DMS153 treated with DMSO at 0.1 percent for 48 hours (cell line): ENCODE data around the gene CBFB.
"Not testable (repeated sequence)": the region's sequence is repeated elsewhere in the genome, so short reads cannot be mapped to it uniquely, and the experiment has no call there.

Experiments
- DNase-seq: peaks from one replicate; lab custom pipeline; 2025; ENCODE audit not compliant: unreplicated experiment; lab: John Stamatoyannopoulos, UW

Gene CBFB

GRCh38 chr16:67122799-67123198 lies 93.8 kb downstream of the CBFB start:
- DNase-seq: not testable (repeated sequence)

GRCh38 chr16:67128417-67128816 lies 99.5 kb downstream of the CBFB start:
- DNase-seq: no peak

GRCh38 chr16:67128887-67129286 lies 99.9 kb downstream of the CBFB start:
- no peak for DNase-seq

- DNase-seq: no peak
These were observed 100.5 kb downstream of the CBFB start for GRCh38 chr16:67129422-67129821.

DNA sequence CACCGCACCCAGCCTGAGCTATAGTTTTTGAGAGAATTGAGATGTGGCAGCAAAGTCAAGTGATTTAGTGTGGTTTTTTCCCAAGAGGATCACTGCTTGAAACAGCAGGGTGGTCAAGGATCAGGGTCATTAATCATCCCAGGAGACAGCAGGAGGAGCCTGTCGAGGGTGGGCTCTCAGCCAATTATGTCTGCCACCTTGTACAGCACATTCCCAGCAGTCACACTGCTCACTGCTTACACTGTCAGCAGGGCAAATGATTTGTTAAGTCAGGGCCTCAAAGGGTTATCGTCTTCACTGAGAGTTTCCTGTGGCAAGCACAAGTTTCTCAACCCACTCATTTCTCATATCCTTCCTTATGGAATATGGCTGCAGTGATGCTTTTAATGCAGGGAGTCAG lies 108.7 kb downstream of the CBFB start:
- no peak for DNase-seq

DNA sequence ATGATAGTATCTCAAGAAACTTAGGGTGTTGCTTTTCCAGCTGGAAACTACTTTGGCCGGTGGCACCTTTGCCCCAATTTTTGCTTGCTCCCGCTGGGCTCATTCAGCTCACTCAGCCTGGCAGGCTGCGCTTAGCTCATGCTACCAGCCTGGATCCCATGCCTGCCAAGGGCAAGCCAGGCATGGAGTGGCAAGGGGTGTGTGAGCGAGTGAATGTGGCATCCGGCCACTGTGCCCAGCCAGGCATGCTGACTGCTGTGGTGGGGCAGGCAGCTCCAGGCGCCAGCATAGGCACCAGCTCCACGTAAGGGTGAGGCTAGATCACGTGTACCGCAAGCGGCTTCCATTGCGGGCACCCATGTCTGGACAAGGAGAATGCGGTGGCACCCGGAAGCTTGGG lies 112.4 kb downstream of the CBFB start:
- DNase-seq: no peak

GRCh38 chr16:67142342-67142741 lies 113.4 kb downstream of the CBFB start:
- no peak for DNase-seq

DNA sequence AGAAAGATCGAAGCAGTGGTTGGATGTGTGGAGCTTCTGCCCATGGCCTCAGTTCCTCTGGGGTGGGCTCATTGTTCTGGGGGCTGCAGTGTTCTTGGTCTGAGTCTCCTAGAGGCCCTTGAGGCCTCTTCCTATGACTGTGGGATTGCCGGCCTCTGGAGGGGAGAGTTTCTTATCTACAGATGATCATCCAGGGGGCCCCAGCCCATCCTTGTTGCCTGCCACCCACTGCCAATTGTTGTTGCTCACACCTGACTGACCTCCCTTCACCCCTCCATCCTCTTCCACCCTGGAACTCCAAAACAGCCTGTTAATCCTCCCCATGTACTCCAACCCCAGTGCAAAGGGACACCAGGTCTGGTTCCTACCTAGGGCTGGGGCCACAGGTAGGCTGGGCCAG lies 116.0 kb downstream of the CBFB start:
- DNase-seq: no peak

GRCh38 chr16:67145746-67146145 lies 116.8 kb downstream of the CBFB start:
- no peak for DNase-seq

DNA sequence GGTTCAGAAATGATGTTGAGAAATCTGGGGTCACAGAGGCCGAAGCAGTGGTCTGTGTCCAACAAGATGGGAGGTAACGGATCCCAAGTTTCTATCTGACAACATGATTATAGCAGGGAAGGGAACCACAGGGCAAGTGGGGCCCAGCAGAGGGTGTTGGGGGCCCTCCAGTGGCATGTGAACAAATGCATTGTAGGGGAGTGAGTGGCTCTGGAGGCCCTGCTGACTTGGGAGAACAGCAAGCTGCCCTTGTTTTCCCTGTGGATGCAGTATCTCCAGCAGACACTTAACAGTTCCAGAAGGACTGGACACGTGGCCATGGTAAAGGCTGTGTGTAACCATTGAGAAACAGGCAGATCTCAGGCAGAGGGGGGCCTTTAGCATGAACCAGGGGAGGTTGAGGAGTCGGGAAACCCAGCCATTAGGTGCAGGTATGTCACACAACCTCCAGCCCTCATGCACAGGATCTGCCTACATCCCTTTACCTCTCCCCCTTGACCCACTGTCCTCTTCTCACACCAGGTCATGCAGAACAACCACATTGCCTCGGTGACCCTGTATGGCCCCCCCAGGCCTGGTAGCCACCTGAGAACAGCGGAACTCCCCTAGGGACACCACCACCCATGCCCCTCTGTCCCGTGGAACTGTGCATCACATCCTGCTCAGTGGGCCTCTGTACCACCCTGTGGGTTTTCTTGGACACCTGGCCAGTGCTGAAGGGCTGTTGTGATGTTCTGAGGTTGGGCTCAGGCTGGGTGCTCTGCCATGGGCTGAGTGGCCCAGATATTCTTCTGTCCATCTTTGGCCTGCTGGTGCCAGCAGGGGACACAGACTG lies 117.8 kb downstream of the CBFB start:
- no peak for DNase-seq

DNA sequence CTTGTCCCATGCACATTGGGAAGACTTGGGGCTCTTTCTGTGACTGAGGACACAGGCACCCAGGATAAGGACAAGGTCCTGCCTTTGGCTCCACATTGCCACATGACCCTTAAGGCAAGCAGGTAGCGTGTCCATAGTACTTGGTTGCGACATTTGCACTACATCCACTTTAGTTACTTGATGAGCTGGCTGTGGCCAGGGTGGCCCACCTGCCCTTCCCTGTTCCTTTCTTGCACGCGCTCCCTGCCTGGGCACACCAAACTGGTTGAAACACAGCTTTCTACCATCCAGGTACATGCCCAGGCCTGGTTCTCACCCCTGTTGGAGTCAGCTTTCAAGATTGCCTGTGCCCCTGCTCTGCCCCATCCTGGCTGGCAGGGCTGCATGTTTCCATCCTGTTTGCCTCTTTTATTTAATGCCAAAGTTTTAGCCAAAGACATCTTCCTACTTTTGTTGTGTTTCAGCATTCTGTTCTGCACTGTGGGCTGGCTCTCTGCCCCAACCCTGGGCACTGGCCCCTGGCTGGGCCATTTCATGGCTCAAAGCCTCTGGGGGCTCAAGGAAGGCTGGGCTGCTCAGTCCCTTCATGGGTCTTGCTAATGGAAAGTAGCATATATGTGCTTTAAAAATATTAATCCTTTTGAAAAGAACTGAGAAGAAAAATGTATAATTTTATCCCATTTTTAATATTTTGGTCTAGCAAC lies 118.6 kb downstream of the CBFB start:
- no peak for DNase-seq

DNA sequence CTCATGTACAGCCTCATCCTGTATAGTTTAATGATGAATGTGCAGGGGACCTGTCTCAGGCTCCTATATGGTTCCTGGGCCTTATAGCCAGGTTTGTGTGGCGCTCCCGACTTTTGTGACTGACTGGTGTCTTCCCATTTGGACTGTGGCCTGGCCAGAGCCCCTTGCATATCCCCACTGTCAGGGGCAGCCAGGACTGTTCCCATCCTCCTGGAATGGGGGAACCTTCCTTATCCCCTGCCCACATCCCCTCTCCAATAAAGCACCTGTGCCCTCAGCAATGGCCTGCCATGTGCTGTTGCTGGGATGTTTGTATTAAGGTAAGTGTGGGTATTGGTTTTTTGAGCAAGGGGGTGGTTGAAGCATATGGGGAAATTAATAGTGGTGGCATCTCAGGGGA lies 119.3 kb downstream of the CBFB start:
- no peak for DNase-seq

DNA sequence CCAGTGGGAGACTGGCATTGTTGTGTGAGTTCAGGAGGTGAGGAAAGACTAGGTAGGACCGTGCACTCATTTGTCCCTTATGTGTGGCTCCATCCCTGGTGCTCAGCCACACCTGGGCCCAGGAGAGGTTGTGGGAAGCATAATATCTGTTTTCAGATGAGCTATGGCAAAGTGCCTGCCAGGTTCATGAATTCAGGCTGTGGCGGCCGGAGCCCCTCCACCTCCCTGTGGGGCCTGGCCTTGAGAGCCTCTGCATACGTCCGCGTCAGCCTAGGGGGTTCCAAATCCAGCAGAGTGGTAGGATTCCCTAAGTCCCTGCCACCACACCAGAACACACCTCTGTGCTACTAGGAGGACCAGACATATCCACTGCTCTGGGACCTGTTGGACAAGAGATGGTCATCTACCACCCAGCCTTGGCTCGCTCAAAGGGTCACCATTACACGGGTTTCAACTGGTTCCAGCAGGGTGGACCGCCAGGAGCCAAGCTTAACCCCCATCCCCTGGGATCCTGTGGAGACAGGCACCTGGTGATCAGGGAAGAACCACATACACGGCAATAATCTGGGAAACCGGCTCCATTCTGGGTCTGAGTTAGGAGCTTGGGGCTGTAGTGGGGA lies 119.8 kb downstream of the CBFB start:
- DNase-seq: no peak

DNA sequence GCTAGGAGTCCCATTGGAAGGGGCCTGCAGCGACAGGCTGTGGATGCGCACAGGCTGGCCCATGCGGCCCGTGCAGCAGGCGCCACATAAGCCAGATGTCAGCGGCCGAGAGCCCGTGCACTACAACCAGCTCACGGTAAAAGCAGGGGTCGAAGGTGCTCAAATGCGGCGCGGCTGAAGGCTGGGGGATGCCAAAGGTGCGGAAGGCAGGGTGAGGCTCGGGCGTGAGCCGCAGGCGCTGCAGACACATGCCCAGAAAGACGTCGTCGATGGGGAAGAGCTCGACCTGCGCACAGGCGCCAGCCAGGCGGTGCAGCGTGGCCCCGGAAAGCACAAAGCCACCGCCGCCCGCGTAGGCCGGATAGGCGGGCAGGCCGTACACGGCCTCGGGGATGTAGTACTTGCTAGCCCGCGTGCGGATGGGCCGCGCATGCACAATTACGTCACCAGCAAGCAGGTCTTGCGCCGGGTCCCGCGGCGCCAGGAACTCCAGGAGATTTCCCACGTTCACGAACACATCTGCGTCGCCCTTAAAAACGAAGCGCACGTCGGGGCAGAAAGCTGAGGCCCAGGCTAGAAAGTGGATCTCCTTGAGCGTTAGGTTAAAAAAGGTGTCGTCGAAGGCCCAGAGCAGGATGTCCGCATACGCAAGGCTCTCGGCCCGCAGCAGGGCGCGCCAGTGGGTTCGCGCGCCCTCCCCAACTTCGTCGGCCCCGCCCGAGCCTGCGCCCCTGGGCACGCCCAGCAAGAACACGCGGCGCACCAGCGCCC lies 120.5 kb downstream of the CBFB start:
- no peak for DNase-seq

DNA sequence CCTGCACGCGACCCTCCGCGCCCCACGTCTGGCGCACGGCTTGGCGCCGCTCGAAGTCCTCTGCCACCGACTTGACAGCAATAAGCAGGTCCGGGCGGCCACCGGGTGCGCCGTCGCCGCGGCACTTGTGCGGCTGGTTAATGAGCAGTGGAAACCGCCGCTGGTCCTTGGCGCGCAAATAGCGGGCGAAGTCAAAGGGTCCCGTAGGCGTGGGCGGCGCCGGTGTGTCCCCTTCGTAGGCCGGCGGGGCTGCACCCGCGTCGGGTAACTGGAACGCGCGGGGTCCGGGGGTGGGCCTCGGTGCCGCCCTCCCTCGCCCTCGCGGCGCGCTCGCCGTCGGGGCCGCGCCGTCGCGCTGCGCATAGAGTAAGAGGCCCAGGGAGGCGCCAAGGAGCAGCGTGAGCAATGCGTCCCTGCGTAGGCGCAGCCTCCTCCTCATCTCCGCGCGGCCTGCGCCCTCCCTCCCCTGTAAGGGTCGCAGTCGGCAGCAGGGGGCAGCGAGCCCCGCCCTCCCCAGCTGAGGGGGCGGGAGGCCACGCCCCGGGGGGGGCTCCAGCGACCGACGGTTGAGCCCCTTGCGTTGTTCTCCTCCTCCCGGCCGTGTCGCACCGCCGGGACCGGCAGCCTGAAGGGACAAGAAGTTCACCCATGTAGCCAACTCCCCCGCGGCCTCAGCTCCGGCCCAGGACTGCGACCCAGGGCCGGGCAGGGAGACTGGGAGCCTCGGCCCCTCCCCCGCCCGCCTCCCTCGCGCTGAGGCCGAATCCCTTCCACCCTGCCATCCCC lies 121.3 kb downstream of the CBFB start:
- no peak for DNase-seq
